HEK293 (cell line): ENCODE measurements around the gene TLE2.

Experiments
- GLIS1 ChIP-seq: fragments of 450-650 bp; formaldehyde crosslinking; IDR thresholded peaks from 2 replicates; pipeline ENCODE4 v1.5.1; 2016; ENCODE audit warnings: missing biosample characterization, missing genetic modification characterization
- HOXC10 ChIP-seq: sonication (generic); formaldehyde crosslinking; IDR thresholded peaks from 2 replicates; pipeline ENCODE4 v1.8.1; 2023; ENCODE audit warnings: mild to moderate bottlenecking, missing genetic modification reagents
- KLF10 ChIP-seq: fragments of 450-650 bp; IDR thresholded peaks from 2 replicates; pipeline ENCODE4 v1.5.1; 2018; ENCODE audit warnings: missing biosample characterization, mild to moderate bottlenecking, missing genetic modification characterization
- KLF16 ChIP-seq: fragments of 450-650 bp; formaldehyde crosslinking; IDR thresholded peaks from 2 replicates; pipeline ENCODE4 v1.5.1; 2017; ENCODE audit warnings: missing biosample characterization, missing genetic modification characterization
- OSR2 ChIP-seq: fragments of 450-650 bp; formaldehyde crosslinking; IDR thresholded peaks from 2 replicates; pipeline ENCODE4 v1.5.1; 2016; ENCODE audit warnings: missing biosample characterization, missing genetic modification characterization
- RBAK ChIP-seq: fragments of 450-650 bp; formaldehyde crosslinking; IDR thresholded peaks from 2 replicates; pipeline ENCODE4 v1.5.1; 2016; ENCODE audit warnings: missing biosample characterization, missing genetic modification characterization
- WT1 ChIP-seq: fragments of 450-650 bp; formaldehyde crosslinking; IDR thresholded peaks from 2 replicates; pipeline ENCODE4 v1.5.1; 2016; ENCODE audit warnings: missing biosample characterization, missing genetic modification characterization
- ZEB2 ChIP-seq: fragments of 450-650 bp; formaldehyde crosslinking; IDR thresholded peaks from 2 replicates; pipeline ENCODE4 v1.5.1; 2016; ENCODE audit warnings: missing biosample characterization, missing genetic modification characterization
- ZFP3 ChIP-seq: fragments of 450-650 bp; formaldehyde crosslinking; IDR thresholded peaks from 2 replicates; pipeline ENCODE4 v1.5.1; 2016; ENCODE audit warnings: low read depth, missing biosample characterization, missing genetic modification characterization
- ZNF133 ChIP-seq: fragments of 450-650 bp; formaldehyde crosslinking; IDR thresholded peaks from 2 replicates; pipeline ENCODE4 v1.5.1; 2016; ENCODE audit warnings: missing biosample characterization, missing genetic modification characterization
- ZNF19 ChIP-seq: fragments of 450-650 bp; formaldehyde crosslinking; IDR thresholded peaks from 2 replicates; pipeline ENCODE4; 2016; ENCODE audit warnings: missing biosample characterization, missing genetic modification characterization, low read depth
- ZNF211 ChIP-seq: fragments of 450-650 bp; formaldehyde crosslinking; IDR thresholded peaks from 2 replicates; pipeline ENCODE4 v1.5.1; 2016; ENCODE audit warnings: low read depth, missing biosample characterization, missing genetic modification characterization
- ZNF239 ChIP-seq: fragments of 450-650 bp; formaldehyde crosslinking; IDR thresholded peaks from 2 replicates; pipeline ENCODE4 v1.5.1; 2016; ENCODE audit warnings: missing biosample characterization, missing genetic modification characterization
- ZNF292 ChIP-seq: fragments of 450-650 bp; formaldehyde crosslinking; IDR thresholded peaks from 2 replicates; pipeline ENCODE4 v1.5.1; 2016; ENCODE audit warnings: low read depth, missing biosample characterization, missing genetic modification characterization, borderline replicate concordance
- ZNF341 ChIP-seq: fragments of 450-650 bp; formaldehyde crosslinking; IDR thresholded peaks from 2 replicates; pipeline ENCODE4; 2016; ENCODE audit warnings: low read depth, missing biosample characterization, missing genetic modification characterization
- ZNF366 ChIP-seq: fragments of 450-650 bp; formaldehyde crosslinking; conservative IDR thresholded peaks from 2 replicates; pipeline ENCODE4 v1.5.1; 2016; ENCODE audit warnings: missing biosample characterization, missing genetic modification characterization
- ZNF423 ChIP-seq: fragments of 450-650 bp; formaldehyde crosslinking; IDR thresholded peaks from 2 replicates; pipeline ENCODE4 v1.5.1; 2016; ENCODE audit warnings: missing biosample characterization, missing genetic modification characterization
- ZNF664 ChIP-seq: fragments of 450-650 bp; formaldehyde crosslinking; IDR thresholded peaks from 2 replicates; pipeline ENCODE4 v1.5.1; 2016; ENCODE audit warnings: missing biosample characterization, missing genetic modification characterization
- ZNF677 ChIP-seq: fragments of 450-650 bp; IDR thresholded peaks from 2 replicates; pipeline ENCODE4 v1.5.0; 2018; ENCODE audit warnings: missing biosample characterization, mild to moderate bottlenecking, missing genetic modification characterization, moderate library complexity
- ZNF777 ChIP-seq: fragments of 450-650 bp; formaldehyde crosslinking; IDR thresholded peaks from 2 replicates; pipeline ENCODE4 v1.5.1; 2017; ENCODE audit warnings: missing biosample characterization, missing genetic modification characterization, borderline replicate concordance
- ZNF792 ChIP-seq: fragments of 450-650 bp; formaldehyde crosslinking; IDR thresholded peaks from 2 replicates; pipeline ENCODE4 v1.5.1; 2016; ENCODE audit warnings: missing biosample characterization, missing genetic modification characterization
- ZSCAN30 ChIP-seq: fragments of 450-650 bp; IDR thresholded peaks from 2 replicates; pipeline ENCODE4 v1.5.1; 2018; ENCODE audit warnings: missing biosample characterization, mild to moderate bottlenecking, missing genetic modification characterization, moderate library complexity
- ZXDB ChIP-seq: fragments of 450-650 bp; formaldehyde crosslinking; IDR thresholded peaks from 2 replicates; pipeline ENCODE4 v1.5.1; 2016; ENCODE audit warnings: missing biosample characterization, missing genetic modification characterization
- TF ChIP-seq, protein P1 (sequence below): fragments of 450-650 bp; formaldehyde crosslinking; IDR thresholded peaks from 2 replicates; pipeline ENCODE4 v1.5.1; 2016; ENCODE audit warnings: missing biosample characterization, missing genetic modification characterization
- TF ChIP-seq, protein P2 (sequence below): fragments of 450-650 bp; formaldehyde crosslinking; IDR thresholded peaks from 2 replicates; pipeline ENCODE4 v1.5.1; 2016; ENCODE audit warnings: missing biosample characterization, missing genetic modification characterization
- TF ChIP-seq, protein P3 (sequence below): fragments of 450-650 bp; formaldehyde crosslinking; IDR thresholded peaks from 2 replicates; pipeline ENCODE4 v1.5.1; 2017; ENCODE audit warnings: missing biosample characterization, missing genetic modification characterization
- TF ChIP-seq, protein P4 (sequence below): fragments of 450-650 bp; formaldehyde crosslinking; IDR thresholded peaks from 2 replicates; pipeline ENCODE4 v1.5.1; 2016; ENCODE audit warnings: missing biosample characterization, missing genetic modification characterization, low read depth
- TF ChIP-seq, protein P5 (sequence below): fragments of 450-650 bp; formaldehyde crosslinking; conservative IDR thresholded peaks from 2 replicates; pipeline ENCODE4 v1.5.1; 2016; ENCODE audit warnings: low read depth, missing biosample characterization, missing genetic modification characterization

TLE2 gene

GRCh38 chr19:2950286-2951124 lies 78.6 kb downstream of the TLE2 start (continued):
- TF ChIP-seq, protein P1, sequence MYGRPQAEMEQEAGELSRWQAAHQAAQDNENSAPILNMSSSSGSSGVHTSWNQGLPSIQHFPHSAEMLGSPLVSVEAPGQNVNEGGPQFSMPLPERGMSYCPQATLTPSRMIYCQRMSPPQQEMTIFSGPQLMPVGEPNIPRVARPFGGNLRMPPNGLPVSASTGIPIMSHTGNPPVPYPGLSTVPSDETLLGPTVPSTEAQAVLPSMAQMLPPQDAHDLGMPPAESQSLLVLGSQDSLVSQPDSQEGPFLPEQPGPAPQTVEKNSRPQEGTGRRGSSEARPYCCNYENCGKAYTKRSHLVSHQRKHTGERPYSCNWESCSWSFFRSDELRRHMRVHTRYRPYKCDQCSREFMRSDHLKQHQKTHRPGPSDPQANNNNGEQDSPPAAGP (tag by site-specific recombination) = peak; percentile 82
- TF ChIP-seq ZNF19 (tag by site-specific recombination) (no peak), ZNF677 (tag by site-specific recombination) (no peak), ZNF664 (tag by site-specific recombination) (no peak), ZEB2 (tag by site-specific recombination) (peak; percentile 38), ZNF341 (tag by site-specific recombination) (peak; percentile 33; the same call in 1 of the 2 replicates), ZNF792 (no peak), ZNF133 (tag by site-specific recombination) (no peak), ZNF777 (tag by site-specific recombination) (peak; percentile 79; the same call in 1 of the 2 replicates), ZNF366 (tag by site-specific recombination) (no peak), RBAK (no peak), ZNF292 (tag by site-specific recombination) (no peak), ZNF239 (no peak), ZXDB (tag by site-specific recombination) (peak; percentile 94), WT1 (tag by site-specific recombination) (0 out of 2 replicates have a peak, but pooled peaks have one; percentile 23), GLIS1 (tag by site-specific recombination) (peak; percentile 49; the same call in 1 of the 2 replicates), ZNF211 (no peak), ZNF423 (no peak), KLF16 (peak; percentile 49; the same call in 1 of the 2 replicates), KLF10 (tag by site-specific recombination) (peak; percentile 37; the same call in 1 of the 2 replicates), OSR2 (tag by site-specific recombination) (peak; percentile 41; the same call in 1 of the 2 replicates), HOXC10 (no peak), ZSCAN30 (tag by site-specific recombination) (peak; percentile 62; the same call in 1 of the 2 replicates), ZFP3 (tag by site-specific recombination) (no peak)
- TF ChIP-seq, protein P2, sequence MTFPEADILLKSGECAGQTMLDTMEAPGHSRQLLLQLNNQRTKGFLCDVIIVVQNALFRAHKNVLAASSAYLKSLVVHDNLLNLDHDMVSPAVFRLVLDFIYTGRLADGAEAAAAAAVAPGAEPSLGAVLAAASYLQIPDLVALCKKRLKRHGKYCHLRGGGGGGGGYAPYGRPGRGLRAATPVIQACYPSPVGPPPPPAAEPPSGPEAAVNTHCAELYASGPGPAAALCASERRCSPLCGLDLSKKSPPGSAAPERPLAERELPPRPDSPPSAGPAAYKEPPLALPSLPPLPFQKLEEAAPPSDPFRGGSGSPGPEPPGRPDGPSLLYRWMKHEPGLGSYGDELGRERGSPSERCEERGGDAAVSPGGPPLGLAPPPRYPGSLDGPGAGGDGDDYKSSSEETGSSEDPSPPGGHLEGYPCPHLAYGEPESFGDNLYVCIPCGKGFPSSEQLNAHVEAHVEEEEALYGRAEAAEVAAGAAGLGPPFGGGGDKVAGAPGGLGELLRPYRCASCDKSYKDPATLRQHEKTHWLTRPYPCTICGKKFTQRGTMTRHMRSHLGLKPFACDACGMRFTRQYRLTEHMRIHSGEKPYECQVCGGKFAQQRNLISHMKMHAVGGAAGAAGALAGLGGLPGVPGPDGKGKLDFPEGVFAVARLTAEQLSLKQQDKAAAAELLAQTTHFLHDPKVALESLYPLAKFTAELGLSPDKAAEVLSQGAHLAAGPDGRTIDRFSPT (tag by site-specific recombination) = no peak; the same call in 1 of the 2 replicates
- TF ChIP-seq, protein P3, sequence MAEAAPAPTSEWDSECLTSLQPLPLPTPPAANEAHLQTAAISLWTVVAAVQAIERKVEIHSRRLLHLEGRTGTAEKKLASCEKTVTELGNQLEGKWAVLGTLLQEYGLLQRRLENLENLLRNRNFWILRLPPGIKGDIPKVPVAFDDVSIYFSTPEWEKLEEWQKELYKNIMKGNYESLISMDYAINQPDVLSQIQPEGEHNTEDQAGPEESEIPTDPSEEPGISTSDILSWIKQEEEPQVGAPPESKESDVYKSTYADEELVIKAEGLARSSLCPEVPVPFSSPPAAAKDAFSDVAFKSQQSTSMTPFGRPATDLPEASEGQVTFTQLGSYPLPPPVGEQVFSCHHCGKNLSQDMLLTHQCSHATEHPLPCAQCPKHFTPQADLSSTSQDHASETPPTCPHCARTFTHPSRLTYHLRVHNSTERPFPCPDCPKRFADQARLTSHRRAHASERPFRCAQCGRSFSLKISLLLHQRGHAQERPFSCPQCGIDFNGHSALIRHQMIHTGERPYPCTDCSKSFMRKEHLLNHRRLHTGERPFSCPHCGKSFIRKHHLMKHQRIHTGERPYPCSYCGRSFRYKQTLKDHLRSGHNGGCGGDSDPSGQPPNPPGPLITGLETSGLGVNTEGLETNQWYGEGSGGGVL (tag by site-specific recombination) = 0 out of 2 replicates have a peak, but pooled peaks have one; percentile 22
- TF ChIP-seq, protein P4, sequence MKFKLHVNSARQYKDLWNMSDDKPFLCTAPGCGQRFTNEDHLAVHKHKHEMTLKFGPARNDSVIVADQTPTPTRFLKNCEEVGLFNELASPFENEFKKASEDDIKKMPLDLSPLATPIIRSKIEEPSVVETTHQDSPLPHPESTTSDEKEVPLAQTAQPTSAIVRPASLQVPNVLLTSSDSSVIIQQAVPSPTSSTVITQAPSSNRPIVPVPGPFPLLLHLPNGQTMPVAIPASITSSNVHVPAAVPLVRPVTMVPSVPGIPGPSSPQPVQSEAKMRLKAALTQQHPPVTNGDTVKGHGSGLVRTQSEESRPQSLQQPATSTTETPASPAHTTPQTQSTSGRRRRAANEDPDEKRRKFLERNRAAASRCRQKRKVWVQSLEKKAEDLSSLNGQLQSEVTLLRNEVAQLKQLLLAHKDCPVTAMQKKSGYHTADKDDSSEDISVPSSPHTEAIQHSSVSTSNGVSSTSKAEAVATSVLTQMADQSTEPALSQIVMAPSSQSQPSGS (tag by site-specific recombination) = no peak
- TF ChIP-seq, protein P5, sequence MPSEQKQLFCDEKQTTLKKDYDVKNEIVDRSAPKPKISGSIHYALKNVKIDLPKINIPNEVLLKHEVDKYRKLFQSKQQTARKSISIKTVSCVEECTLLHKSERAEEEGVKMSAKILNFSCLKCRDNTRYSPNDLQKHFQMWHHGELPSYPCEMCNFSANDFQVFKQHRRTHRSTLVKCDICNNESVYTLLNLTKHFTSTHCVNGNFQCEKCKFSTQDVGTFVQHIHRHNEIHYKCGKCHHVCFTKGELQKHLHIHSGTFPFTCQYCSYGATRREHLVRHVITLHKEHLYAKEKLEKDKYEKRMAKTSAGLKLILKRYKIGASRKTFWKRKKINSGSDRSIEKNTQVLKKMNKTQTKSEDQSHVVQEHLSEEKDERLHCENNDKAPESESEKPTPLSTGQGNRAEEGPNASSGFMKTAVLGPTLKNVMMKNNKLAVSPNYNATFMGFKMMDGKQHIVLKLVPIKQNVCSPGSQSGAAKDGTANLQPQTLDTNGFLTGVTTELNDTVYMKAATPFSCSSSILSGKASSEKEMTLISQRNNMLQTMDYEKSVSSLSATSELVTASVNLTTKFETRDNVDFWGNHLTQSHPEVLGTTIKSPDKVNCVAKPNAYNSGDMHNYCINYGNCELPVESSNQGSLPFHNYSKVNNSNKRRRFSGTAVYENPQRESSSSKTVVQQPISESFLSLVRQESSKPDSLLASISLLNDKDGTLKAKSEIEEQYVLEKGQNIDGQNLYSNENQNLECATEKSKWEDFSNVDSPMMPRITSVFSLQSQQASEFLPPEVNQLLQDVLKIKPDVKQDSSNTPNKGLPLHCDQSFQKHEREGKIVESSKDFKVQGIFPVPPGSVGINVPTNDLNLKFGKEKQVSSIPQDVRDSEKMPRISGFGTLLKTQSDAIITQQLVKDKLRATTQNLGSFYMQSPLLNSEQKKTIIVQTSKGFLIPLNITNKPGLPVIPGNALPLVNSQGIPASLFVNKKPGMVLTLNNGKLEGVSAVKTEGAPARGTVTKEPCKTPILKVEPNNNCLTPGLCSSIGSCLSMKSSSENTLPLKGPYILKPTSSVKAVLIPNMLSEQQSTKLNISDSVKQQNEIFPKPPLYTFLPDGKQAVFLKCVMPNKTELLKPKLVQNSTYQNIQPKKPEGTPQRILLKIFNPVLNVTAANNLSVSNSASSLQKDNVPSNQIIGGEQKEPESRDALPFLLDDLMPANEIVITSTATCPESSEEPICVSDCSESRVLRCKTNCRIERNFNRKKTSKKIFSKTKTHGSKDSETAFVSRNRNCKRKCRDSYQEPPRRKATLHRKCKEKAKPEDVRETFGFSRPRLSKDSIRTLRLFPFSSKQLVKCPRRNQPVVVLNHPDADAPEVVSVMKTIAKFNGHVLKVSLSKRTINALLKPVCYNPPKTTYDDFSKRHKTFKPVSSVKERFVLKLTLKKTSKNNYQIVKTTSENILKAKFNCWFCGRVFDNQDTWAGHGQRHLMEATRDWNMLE (tag by site-specific recombination) = peak; percentile 99
